GM19468 (cell line): ENCODE results near the gene TUBB4B.
"Not testable (repeated sequence)": the region's sequence is repeated elsewhere in the genome, so short reads cannot be mapped to it uniquely, and the experiment has no call there.

Source experiments
- ATAC-seq: cut with Tn5 transposase; IDR thresholded peaks from one replicate; pipeline ENCODE4 v1.9.1; 2021; ENCODE audit warnings: mild to moderate bottlenecking, moderate library complexity, moderate number of reproducible peaks; ENCODE audit not compliant: unreplicated experiment; ENCODE audit errors: extremely low read depth

Gene TUBB4B

GRCh38 chr9:137247135-137247915 is 6.2 kb downstream of the TUBB4B start:
- no peak for ATAC-seq

GRCh38 chr9:137247916-137248175 is 6.8 kb downstream of the TUBB4B start:
- ATAC-seq: no peak

GRCh38 chr9:137250329-137251193 is 9.5 kb downstream of the TUBB4B start:
- ATAC-seq: no peak

- no peak for ATAC-seq
Measured at GRCh38 chr9:137251194-137251461, 10.0 kb downstream of the TUBB4B start, which contains the start of gene STPG3. TSS of gene STPG3 (plus strand) at chr9:137251286. CDS start at chr9:137251287, 1 bp downstream.

GRCh38 chr9:137251490-137252268 is 10.6 kb downstream of the TUBB4B start:
- no peak for ATAC-seq

GRCh38 chr9:137252555-137253506 is 11.7 kb downstream of the TUBB4B start:
- no peak for ATAC-seq

GRCh38 chr9:137253717-137254623 is 12.9 kb downstream of the TUBB4B start:
- ATAC-seq: no peak

GRCh38 chr9:137254624-137255447 is 13.7 kb downstream of the TUBB4B start, which contains the start of gene NELFB:
TSS of gene NELFB (plus strand) at chr9:137255327.
- ATAC-seq: peak; percentile 45

GRCh38 chr9:137255448-137256114 is 14.5 kb downstream of the TUBB4B start:
- ATAC-seq: no peak

GRCh38 chr9:137256362-137256761 is 15.3 kb downstream of the TUBB4B start:
- no peak for ATAC-seq

GRCh38 chr9:137256856-137257255 is 15.8 kb downstream of the TUBB4B start:
- no peak for ATAC-seq

GRCh38 chr9:137262173-137262908 is 21.3 kb downstream of the TUBB4B start:
- not testable (repeated sequence) for ATAC-seq

- ATAC-seq: no peak
Measured at GRCh38 chr9:137262909-137263285, 21.8 kb downstream of the TUBB4B start.

- no peak for ATAC-seq
Measured at GRCh38 chr9:137263506-137263905, 22.4 kb downstream of the TUBB4B start.

GRCh38 chr9:137264067-137264466 is 23.0 kb downstream of the TUBB4B start:
- no peak for ATAC-seq

GRCh38 chr9:137265496-137266161 is 24.5 kb downstream of the TUBB4B start:
- ATAC-seq: no peak
